GM19463 (cell line): ENCODE data around the gene TMEM47.

ENCODE experiments used
- ATAC-seq: cut with Tn5 transposase; IDR thresholded peaks from one replicate; pipeline ENCODE4 v1.9.1; 2021; ENCODE audit warnings: mild to moderate bottlenecking, moderate library complexity; ENCODE audit not compliant: unreplicated experiment

The TMEM47 gene

GRCh38 chrX:34656842-34657725 lies at the start of gene TMEM47:
TSS of gene TMEM47 (minus strand) at chrX:34657285. CDS start at chrX:34657029, 256 bp downstream.
- peak; percentile 51 for ATAC-seq

DNA sequence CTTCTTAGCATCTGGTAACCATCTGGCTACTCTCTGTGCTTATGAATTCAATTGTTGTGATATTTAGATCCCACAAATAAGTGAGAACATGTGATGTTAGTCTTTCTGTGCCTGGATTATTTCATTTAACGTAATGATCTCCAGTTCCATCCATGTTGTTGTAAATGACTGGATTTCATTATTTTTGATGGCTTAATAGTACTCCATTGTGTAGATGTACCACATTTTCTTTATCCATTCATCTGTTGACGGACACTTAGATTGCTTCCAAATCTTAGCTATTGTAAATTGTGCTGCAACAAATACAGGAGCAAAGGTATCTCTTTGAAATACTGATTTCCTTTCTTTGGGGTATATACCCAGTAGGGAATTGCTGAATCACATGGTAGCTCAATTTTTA lies 30.0 kb upstream of the TMEM47 start:
- no peak for ATAC-seq

- ATAC-seq = no peak
These were observed 2.5 kb upstream of the TMEM47 start for GRCh38 chrX:34659575-34659974.

DNA sequence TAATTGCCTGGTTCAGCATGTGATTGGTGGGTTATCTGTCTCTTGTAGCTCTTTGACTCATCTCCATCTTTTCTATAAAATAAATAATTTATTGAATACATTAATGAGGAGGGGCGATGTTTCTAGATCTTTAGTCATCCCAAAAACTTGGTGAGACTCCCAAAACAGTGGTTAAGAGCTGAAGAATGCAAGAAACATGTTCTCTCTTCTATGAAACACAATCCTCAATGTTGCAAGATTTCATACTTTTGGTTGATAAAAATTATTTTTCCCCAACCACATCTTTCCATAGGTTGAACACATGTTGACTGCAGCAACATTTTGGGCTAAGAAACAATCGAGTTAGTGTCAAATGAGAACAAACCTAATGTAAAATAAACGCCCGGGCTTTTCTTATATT lies 1.2 kb upstream of the TMEM47 start:
- no peak for ATAC-seq

GRCh38 chrX:34657726-34658070 lies 613 bp upstream of the TMEM47 start:
- no peak for ATAC-seq

- no peak for ATAC-seq
These were observed 631 bp downstream of the TMEM47 start for GRCh38 chrX:34656467-34656841.

DNA sequence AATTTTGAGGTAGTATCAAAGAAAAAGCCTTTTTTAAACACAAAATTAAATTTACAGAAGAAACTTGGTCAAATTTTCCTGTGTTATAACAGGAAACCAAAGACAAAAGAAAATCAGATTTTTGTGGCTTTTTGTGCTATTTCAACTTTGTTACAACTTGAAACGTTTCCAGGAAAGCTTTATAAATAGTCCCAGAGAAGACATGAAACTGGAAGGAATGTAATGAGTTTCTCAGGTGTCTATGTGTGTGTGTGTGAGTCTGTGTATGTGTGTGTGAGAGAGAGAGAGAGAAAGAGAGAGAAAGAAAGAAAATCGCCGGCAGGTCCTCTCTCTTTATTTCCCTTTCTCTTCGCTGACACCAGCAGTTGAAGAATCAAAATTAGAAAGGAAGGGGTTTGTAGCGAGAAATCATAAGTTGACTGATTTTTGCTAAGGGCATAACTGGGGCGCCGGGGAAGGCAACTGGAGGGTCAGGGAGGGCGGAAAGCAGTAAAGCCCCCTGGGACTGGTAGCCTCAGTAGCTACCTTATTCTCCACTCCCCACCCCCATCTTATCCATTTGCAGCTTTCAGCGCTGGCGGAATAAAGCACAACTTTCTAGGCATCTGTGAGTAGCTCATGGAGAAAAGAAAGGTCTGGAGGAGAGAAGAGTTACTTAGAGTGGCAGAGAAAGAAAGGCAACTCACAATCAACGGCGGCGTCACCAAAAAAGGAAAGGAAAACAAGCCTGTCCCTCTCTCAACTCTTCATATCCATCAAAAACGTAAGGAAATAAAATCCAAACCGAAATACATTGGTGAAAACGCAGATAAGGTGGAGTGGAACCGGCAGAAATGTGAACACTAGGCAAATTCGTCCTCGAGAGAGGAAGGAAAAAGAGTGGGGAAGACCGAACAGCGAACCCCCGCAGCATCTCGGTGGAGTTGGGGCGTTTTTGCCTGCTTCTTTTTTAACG lies 1.3 kb downstream of the TMEM47 start:
- no peak for ATAC-seq

GRCh38 chrX:34654696-34655490 lies 2.2 kb downstream of the TMEM47 start:
- ATAC-seq = no peak

DNA sequence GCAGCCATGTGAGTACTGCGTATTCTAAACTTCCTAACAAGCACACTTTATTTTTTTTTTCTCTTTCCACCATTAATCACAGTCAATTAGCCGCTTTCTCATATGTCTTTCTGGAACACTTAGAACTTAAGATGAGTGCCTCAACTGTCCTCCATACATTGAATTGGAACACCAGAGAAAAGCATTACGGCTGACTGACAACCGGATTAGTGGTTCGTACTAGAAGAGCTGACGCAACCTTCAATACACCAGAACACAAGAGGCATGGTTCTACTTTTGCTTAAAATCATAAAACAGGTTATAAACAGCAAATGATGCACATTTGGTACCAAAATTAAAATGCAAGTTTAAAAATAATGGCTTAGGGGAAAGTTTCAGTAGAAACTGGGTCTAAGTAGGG lies 3.3 kb downstream of the TMEM47 start:
- ATAC-seq = no peak

- ATAC-seq = no peak
These were observed 14.2 kb downstream of the TMEM47 start for GRCh38 chrX:34642849-34643248.

DNA sequence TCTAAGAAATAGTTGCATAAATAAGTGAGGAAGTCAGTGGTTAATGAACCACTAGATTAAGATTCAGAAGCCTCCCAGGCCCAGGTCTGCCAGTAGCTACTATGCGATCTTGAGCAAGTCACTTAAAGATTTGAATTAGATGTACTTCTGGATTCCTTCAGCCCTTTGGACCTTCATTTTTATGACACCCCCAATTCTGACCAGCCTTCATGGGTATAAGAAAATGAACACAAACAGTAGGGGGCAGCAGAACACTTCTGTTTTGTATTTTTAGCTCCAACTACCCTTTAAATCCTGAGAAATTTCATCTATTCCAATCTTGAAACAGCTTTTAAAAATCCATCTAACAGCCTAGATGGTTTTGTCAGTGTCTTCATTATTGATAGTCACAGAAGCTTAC lies 19.0 kb downstream of the TMEM47 start:
- no peak for ATAC-seq

- no peak for ATAC-seq
These were observed 22.7 kb downstream of the TMEM47 start for GRCh38 chrX:34634349-34634748.

GRCh38 chrX:34632384-34632783 lies 24.7 kb downstream of the TMEM47 start:
- ATAC-seq = no peak

DNA sequence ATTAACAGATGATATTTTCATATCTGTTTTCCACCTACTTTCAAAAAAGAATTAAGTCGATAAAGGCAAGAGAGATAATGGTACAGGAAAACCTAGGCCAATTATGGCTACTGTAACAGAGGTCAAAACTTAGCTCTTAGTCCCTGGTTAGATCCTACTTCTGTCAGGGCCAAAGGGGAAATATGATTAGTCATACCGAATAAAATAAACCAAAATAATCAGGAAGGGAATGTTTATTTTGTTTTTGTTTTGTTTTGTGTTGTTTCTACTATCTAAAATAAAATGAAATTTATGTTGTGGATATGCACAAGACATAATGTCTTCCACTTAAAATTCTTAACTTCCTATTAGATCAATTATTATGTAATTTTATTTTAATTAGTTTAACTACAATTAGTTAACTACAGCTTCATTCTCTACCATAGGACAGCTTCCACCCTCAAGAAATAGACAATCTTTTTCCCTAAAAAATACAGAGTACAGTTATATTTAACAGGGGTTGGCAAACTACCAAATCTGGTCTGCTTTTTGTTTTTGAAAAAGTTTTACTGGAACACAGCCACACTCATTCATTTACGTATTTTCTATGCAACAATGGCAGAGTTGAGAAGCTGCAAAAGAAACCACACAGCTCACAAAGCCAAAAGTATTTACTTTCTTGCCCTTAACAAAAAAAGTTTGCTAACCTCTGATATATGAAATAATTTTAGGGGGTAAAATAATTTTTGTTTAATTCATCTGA lies 25.4 kb downstream of the TMEM47 start:
- no peak for ATAC-seq

GRCh38 chrX:34629572-34629971 lies 27.5 kb downstream of the TMEM47 start:
- ATAC-seq = no peak

GRCh38 chrX:34624416-34624815 lies 32.7 kb downstream of the TMEM47 start:
- ATAC-seq = no peak

- no peak for ATAC-seq
These were observed 37.2 kb downstream of the TMEM47 start for GRCh38 chrX:34619920-34620319.

- no peak for ATAC-seq
These were observed 45.0 kb downstream of the TMEM47 start for GRCh38 chrX:34612036-34612435.

- ATAC-seq = no peak
These were observed 58.7 kb downstream of the TMEM47 start for GRCh38 chrX:34598362-34598761.

- ATAC-seq = no peak
These were observed 70.1 kb downstream of the TMEM47 start for GRCh38 chrX:34586936-34587335.
